ENCODE results near the gene PLCB3.
"Not testable (repeated sequence)": the region's sequence is repeated elsewhere in the genome, so short reads cannot be mapped to it uniquely, and the experiment has no call there.

Gene PLCB3

DNA sequence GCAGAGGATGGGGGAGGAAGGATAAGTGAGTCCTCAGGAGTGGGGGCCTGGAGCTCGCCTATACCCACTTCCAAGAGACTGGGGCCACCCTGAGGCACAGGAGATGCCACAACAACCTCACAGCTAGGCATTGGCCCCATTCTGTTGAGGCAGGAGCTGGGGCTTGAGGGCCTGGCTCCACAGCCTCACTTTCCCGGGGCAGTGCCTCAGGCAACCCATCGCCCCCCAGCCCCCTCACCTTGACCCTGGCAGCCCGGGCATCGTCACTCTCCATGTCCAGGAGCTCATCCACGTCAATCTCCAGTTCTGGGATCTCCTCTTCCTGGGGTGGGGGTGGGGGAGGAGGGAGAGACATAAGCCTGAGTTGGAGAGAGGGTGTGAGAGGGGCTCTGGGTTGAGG, 6.4 kb upstream of the PLCB3 start:
- TF ChIP-seq, protein P1, sequence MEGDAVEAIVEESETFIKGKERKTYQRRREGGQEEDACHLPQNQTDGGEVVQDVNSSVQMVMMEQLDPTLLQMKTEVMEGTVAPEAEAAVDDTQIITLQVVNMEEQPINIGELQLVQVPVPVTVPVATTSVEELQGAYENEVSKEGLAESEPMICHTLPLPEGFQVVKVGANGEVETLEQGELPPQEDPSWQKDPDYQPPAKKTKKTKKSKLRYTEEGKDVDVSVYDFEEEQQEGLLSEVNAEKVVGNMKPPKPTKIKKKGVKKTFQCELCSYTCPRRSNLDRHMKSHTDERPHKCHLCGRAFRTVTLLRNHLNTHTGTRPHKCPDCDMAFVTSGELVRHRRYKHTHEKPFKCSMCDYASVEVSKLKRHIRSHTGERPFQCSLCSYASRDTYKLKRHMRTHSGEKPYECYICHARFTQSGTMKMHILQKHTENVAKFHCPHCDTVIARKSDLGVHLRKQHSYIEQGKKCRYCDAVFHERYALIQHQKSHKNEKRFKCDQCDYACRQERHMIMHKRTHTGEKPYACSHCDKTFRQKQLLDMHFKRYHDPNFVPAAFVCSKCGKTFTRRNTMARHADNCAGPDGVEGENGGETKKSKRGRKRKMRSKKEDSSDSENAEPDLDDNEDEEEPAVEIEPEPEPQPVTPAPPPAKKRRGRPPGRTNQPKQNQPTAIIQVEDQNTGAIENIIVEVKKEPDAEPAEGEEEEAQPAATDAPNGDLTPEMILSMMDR (IDR thresholded peaks at IDR 0.05; ENCODE audit: low read depth, low read length, missing control alignments), result no peak
- peak overlapping the region; percentile 71 for H3K4me3 ChIP-seq (ENCODE audit: low read depth, low read length)
- in situ Hi-C loops (cut with HindIII; ENCODE audit: low sequenced_read_pairs), result no loop called here
- no peak for DNase-seq (ENCODE audit: low read depth)

GRCh38 chr11:64245401-64245796, 5.9 kb upstream of the PLCB3 start:
- peak overlapping the region; percentile 71 for H3K4me3 ChIP-seq (ENCODE audit: low read depth, low read length)
- TF ChIP-seq, protein P1 (IDR thresholded peaks at IDR 0.05; ENCODE audit: low read depth, low read length, missing control alignments), result no peak
- in situ Hi-C loops (cut with HindIII; ENCODE audit: low sequenced_read_pairs), result no loop called here
- no peak for DNase-seq (ENCODE audit: low read depth)

DNA sequence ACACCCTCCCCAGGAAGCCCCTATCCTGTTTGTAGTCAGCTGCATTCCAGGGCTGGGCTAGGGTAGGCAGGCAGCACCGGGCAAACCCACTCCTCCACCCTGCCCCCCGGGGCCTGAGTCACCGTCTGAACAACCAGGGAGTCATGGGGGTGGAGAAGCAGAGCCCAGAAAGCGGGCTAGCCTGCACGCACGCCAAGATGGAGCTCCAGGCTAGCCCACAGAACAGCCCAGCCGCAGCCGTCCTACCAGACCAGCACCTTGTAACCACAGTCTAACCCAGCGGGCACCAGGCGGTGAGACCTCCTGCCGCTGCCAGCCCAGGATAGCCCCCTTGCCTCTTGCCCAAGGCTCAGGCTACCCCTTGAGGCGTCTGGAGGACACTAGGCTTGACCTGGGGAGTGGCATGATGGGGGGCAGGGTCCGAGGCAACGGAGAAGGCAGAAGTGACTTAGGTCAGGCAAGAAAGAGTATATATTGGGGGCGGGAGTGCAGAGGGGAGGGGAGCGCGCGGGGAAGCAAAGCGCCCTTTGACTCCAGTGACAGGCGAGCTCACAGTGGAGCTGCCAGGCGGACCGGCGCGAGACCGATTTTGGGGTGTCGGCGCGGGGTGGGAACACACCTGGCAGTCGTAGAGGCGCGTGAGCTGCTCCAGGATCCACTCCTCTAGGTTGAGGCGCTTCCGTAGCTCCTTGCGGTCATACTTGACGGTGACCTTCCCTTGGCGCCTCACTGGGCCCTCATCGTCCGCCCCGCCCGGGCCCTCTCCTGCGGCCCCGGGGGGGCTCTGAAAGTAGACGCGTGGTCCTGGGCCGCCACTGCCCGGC, 5.3 kb upstream of the PLCB3 start:
- DNase-seq (ENCODE audit: low read depth), result no peak
- H3K4me3 ChIP-seq (ENCODE audit: low read depth, low read length), result peak overlapping the region; percentile 71
- in situ Hi-C loops (cut with HindIII; ENCODE audit: low sequenced_read_pairs), result no loop called here
- TF ChIP-seq, protein P1 (IDR thresholded peaks at IDR 0.05; ENCODE audit: low read depth, low read length, missing control alignments), result no peak

GRCh38 chr11:64246621-64246870, 4.8 kb upstream of the PLCB3 start:
- DNase-seq (ENCODE audit: low read depth); in situ Hi-C loops (cut with HindIII; ENCODE audit: low sequenced_read_pairs): not testable (repeated sequence)
- peak overlapping the region; percentile 71 for H3K4me3 ChIP-seq (ENCODE audit: low read depth, low read length)

GRCh38 chr11:64246871-64247728, 4.2 kb upstream of the PLCB3 start, which contains the start of gene PPP1R14B:
PPP1R14B (minus strand) TSS chr11:64246943; CDS start chr11:64246673, 270 bp downstream.
- DNase-seq (ENCODE audit: low read depth), result peak; percentile 53
- TF ChIP-seq, protein P1 (IDR thresholded peaks at IDR 0.05; ENCODE audit: low read depth, low read length, missing control alignments), result no peak
- peak within 1 kb of the TSS; percentile 71 for H3K4me3 ChIP-seq (ENCODE audit: low read depth, low read length)
- in situ Hi-C loops (cut with HindIII; ENCODE audit: low sequenced_read_pairs), result no loop called here

DNA sequence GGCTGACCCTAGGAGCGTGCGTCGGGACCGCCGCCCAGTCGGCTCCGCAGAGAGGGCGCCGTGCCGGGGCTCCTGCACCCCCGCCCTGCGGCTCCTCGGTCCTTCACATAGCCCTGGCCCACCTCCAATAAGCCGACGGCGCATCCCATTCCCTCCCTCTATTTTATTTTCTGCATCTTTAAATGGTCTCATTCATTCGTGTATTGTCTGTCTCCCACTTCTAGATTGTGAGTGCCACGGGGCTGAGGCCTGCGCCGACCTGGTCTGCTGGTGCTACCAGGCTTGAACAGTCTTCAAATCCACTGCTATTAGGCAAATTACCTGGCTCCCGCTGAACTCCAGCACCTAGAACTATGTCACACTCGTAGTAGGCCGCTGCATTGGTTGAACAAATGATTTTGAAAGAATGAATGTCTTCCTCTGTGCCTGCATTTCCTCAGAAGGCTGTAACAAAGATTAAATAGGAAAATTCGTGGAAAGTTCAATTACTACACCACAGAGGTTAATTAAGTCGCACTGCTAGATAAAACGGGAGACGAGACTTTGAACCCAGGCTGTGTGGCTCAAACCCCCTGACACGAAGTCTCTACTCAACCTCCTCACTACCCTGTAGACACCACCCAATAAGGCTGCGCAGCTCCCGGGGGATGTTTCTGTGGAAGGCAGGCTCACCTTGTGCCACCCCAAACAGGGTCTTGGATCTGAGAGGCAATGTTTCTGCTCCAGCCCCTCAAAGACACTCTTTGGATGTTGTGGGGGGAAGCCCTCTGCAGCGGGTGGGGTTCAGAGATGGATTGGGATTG, 3.4 kb upstream of the PLCB3 start:
- peak overlapping the region; percentile 65 for H3K4me3 ChIP-seq (ENCODE audit: low read depth, low read length)
- TF ChIP-seq, protein P1 (IDR thresholded peaks at IDR 0.05; ENCODE audit: low read depth, low read length, missing control alignments), result no peak
- in situ Hi-C loops (cut with HindIII; ENCODE audit: low sequenced_read_pairs), result no loop called here
- DNase-seq (ENCODE audit: low read depth), result no peak
